Measurements from ENCODE around the gene FOXP1. TPM values are rescaled to one million over a fixed set of nuclear protein-coding genes. Genes with fewer than 3 reads are reported as not detected.

FOXP1 gene
- total RNA-seq, 4 donors from 2014 or later, result 13.2 to 46.6 (median 29.2) TPM

GRCh38 chr3:70992131-70992530, 591.4 kb downstream of the FOXP1 start:
- no peak for DNase-seq

DNA sequence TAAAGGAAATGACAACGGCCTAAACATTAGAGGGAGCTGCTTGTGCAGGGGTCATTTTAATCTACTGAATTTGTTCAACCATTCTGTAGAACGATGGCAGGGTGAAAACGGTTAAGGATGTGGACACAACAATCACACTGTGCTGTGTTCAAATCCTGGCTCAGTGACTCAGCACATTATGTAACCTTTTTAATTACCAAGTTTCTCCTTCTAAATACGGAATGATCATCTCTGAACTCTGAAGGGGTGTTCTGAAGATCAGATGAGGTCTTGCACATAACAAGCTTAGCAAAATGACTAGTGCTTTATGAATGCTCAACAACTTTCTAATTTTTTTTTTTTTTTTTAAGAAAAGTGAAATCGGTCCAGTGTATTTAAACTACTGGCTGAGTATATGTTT, 592.8 kb downstream of the FOXP1 start:
- no peaks in the 10 kb centered on the region for H3K27me3 ChIP-seq
- peak overlapping the region in 1 of 4 donors; percentile 23 for H3K27ac ChIP-seq
- H3K4me1 ChIP-seq, result peaks cover 40 to 42% of the 10 kb centered on the region in 2 donors
- ATAC-seq (no peak), DNase-seq (no peak)
- H3K4me3 ChIP-seq, result no peak overlapping the region
- peaks cover 0 to 12% of the 10 kb centered on the region in 2 donors for H3K36me3 ChIP-seq
- in situ Hi-C loops (cut with MboI; ENCODE audit: low sequenced_read_pairs in 4 of 4) (loop anchor here in 1 of 4 donors (25.0 kb wide), 1 partner anchor 597 kb away; the partner anchor contains the start of gene FOXP1), intact Hi-C loops (cut with DNase I; ENCODE audit: low total_unique reads) (no loop called here)
- TF ChIP-seq POLR2A (IDR thresholded peaks at IDR 0.05), result no peak
- TF ChIP-seq, protein P1, sequence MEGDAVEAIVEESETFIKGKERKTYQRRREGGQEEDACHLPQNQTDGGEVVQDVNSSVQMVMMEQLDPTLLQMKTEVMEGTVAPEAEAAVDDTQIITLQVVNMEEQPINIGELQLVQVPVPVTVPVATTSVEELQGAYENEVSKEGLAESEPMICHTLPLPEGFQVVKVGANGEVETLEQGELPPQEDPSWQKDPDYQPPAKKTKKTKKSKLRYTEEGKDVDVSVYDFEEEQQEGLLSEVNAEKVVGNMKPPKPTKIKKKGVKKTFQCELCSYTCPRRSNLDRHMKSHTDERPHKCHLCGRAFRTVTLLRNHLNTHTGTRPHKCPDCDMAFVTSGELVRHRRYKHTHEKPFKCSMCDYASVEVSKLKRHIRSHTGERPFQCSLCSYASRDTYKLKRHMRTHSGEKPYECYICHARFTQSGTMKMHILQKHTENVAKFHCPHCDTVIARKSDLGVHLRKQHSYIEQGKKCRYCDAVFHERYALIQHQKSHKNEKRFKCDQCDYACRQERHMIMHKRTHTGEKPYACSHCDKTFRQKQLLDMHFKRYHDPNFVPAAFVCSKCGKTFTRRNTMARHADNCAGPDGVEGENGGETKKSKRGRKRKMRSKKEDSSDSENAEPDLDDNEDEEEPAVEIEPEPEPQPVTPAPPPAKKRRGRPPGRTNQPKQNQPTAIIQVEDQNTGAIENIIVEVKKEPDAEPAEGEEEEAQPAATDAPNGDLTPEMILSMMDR (IDR thresholded peaks at IDR 0.05 in 4 of 5, conservative IDR thresholded peaks at IDR 0.05 in 1 of 5), result no peak
- no peaks in the 10 kb centered on the region for H3K9me3 ChIP-seq

More at GRCh38 chr3:70992131-70992530, 591.4 kb downstream of the FOXP1 start:
- H3K9me3 ChIP-seq, result no peaks in the 10 kb centered on the region
- peaks cover 0 to 10% of the 10 kb centered on the region in 2 donors for H3K36me3 ChIP-seq
- H3K4me1 ChIP-seq, result peaks cover 35 to 39% of the 10 kb centered on the region in 2 donors
- no peak overlapping the region for H3K27ac ChIP-seq
- in situ Hi-C loops (cut with MboI; ENCODE audit: low sequenced_read_pairs in 4 of 4) (loop anchor here in 1 of 4 donors (25.0 kb wide), 1 partner anchor 595 kb away; the partner anchor contains the start of gene FOXP1), intact Hi-C loops (cut with DNase I; ENCODE audit: low total_unique reads) (no loop called here)
- H3K4me3 ChIP-seq, result no peak overlapping the region
- no peak for ATAC-seq
- H3K27me3 ChIP-seq, result no peaks in the 10 kb centered on the region
- TF ChIP-seq, protein P1 (IDR thresholded peaks at IDR 0.05 in 4 of 5, conservative IDR thresholded peaks at IDR 0.05 in 1 of 5), result no peak
- no peak for TF ChIP-seq POLR2A (IDR thresholded peaks at IDR 0.05)

DNA sequence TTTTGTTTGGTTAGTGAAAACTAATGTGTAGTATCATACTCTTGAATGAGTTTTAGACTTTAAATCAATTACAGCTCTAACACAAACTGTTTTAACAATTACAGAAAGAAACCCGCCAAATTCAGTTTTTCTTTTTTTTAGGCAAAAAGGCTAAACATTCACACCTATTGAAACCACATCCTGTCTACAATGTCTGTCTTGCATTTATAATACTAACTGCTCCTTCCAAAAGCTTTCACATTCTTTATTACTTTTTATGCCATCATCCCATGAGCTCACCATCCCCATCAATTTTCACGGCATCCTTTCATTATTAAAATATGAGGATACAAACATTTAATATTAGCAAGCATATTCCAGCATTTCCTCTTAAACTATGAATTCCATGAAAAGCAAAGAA, 593.3 kb downstream of the FOXP1 start:
- Histone ChIP-seq H3K4me1 (peaks cover 40 to 42% of the 10 kb centered on the region in 2 donors), H3K36me3 (peaks cover 0 to 12% of the 10 kb centered on the region in 2 donors), H3K27me3 (no peaks in the 10 kb centered on the region), H3K4me3 (no peak overlapping the region), H3K9me3 (no peaks in the 10 kb centered on the region), H3K27ac (peak overlapping the region in 1 of 4 donors; percentile 56)
- DNase-seq (no peak), ATAC-seq (no peak)
- in situ Hi-C loops (cut with MboI; ENCODE audit: low sequenced_read_pairs in 4 of 4), result loop anchor here in 1 of 4 donors (25.0 kb wide), 1 partner anchor 597 kb away; the partner anchor contains the start of gene FOXP1
- TF ChIP-seq, protein P1 (IDR thresholded peaks at IDR 0.05 in 4 of 5, conservative IDR thresholded peaks at IDR 0.05 in 1 of 5), result no peak
- TF ChIP-seq POLR2A (IDR thresholded peaks at IDR 0.05), result no peak
- intact Hi-C loops (cut with DNase I; ENCODE audit: low total_unique reads), result no loop called here

DNA sequence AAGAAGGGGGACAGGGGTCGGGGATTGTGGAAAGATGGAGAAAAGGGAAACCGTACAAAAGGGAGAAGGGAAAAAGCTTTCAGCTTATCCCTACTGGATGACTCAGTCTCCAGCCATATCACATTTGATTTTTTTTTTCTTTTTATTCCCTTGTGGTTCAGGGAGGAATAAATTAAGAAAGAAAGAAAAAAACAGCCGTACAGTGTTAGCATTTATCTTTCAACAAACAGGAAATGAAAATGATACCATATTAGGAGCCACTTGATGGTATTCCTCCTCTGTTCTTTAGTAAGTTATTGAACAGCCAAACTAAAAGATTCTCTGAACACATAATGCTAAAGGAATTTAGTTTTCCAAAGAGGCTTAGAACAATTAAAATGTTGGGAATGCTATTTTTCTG, 594.4 kb downstream of the FOXP1 start:
- Histone ChIP-seq H3K27ac (peak overlapping the region; percentile 9 to 56 (median 35)), H3K27me3 (no peaks in the 10 kb centered on the region), H3K9me3 (no peaks in the 10 kb centered on the region), H3K4me3 (no peak overlapping the region), H3K36me3 (peaks cover 0 to 20% of the 10 kb centered on the region in 2 donors), H3K4me1 (peaks cover 39 to 40% of the 10 kb centered on the region in 2 donors)
- no peak for TF ChIP-seq POLR2A (IDR thresholded peaks at IDR 0.05)
- TF ChIP-seq, protein P1 (IDR thresholded peaks at IDR 0.05 in 4 of 5, conservative IDR thresholded peaks at IDR 0.05 in 1 of 5), result no peak
- ATAC-seq, result peak; percentile 51 to 69
- in situ Hi-C loops (cut with MboI; ENCODE audit: low sequenced_read_pairs in 4 of 4) (loop anchor here in 1 of 4 donors (10.0 to 25.0 kb wide), 2 partner anchors 66 to 598 kb away; partner anchors contain the start of gene FOXP1), intact Hi-C loops (cut with DNase I; ENCODE audit: low total_unique reads) (no loop called here)
- DNase-seq, result no peak
